ENCODE data around the gene SGIP1. TPM values are rescaled to one million over a fixed set of nuclear protein-coding genes. Genes with fewer than 3 reads are reported as not detected.

SGIP1 gene
- total and polyA plus RNA-seq, 2 of the 4 experiments (the other 2 are of a cell fraction) = 27.1 to 42.7 TPM

- no peak overlapping the region for H4K8ac ChIP-seq (ENCODE audit: low read depth in 2 of 2, low read length in 2 of 2)
- H4K91ac ChIP-seq (ENCODE audit: insufficient read depth, low read depth, low read length) = no peak overlapping the region
- no peak overlapping the region for H2BK15ac ChIP-seq (ENCODE audit: low read depth, low read length)
- no peak overlapping the region for H2BK120ac ChIP-seq (ENCODE audit: low read depth, low read length)
- no peak overlapping the region for H2BK20ac ChIP-seq (ENCODE audit: low read depth, low read length)
- ChIA-PET POLR2A (ENCODE audit: unreplicated experiment) (no interaction called here), CTCF (no interaction called here)
- no peak overlapping the region for H3K18ac ChIP-seq (ENCODE audit: low read depth, low read length)
- in situ Hi-C loops (cut with MboI; ENCODE audit: low sequenced_read_pairs) = loop anchor here (25.0 kb wide), 1 partner anchor 468 kb away; no protein-coding TSS in a partner anchor
- peaks cover 25% of the 10 kb centered on the region for H3K36me3 ChIP-seq (ENCODE audit: control insufficient read depth, insufficient read depth, low read length)
- 60% methylated on average over 1 of the region's 2 CpGs; no CpG with 5 or more reads in 1 of the 2 experiments for WGBS, 2 experiments (ENCODE audit: extremely low coverage in 2 of 2, insufficient read length in 1 of 2)
- peak overlapping the region; percentile 17 for H2AK9ac ChIP-seq (replicated peaks; ENCODE audit: low read depth, low read length, poor library complexity)
- no peaks in the 10 kb centered on the region for H3K9me3 ChIP-seq (ENCODE audit: control insufficient read depth, insufficient read depth, low read length)
- no peak overlapping the region for H3K4me3 ChIP-seq (ENCODE audit: insufficient read depth, low read depth, low read length)
- peaks cover 3% of the 10 kb centered on the region for H3K4me1 ChIP-seq (ENCODE audit: control insufficient read depth, insufficient read depth, low read length)
- H3K23ac ChIP-seq (ENCODE audit: low read depth, low read length) = no peak overlapping the region
- H2BK5ac ChIP-seq (ENCODE audit: low read depth, low read length, poor library complexity, severe bottlenecking) = no peak overlapping the region
- no peak overlapping the region for H3K56ac ChIP-seq (ENCODE audit: extremely low read depth, insufficient read depth, low read length)
- no peak overlapping the region for H3K27ac ChIP-seq (ENCODE audit: insufficient read depth, low read length)
- no TSS peak for BruUV-seq (replicated peaks)
- H3K27me3 ChIP-seq (ENCODE audit: control insufficient read depth, insufficient read depth, low read length) = no peaks in the 10 kb centered on the region
- no peak overlapping the region for H2AFZ ChIP-seq (replicated peaks; ENCODE audit: low read length, poor library complexity)
- no peak overlapping the region for H3K4ac ChIP-seq (ENCODE audit: low read depth, low read length)
- no peak overlapping the region for H3K9ac ChIP-seq (ENCODE audit: low read depth, low read length)
- H2AK5ac ChIP-seq (ENCODE audit: low read depth, low read length) = no peak overlapping the region
- H4K20me1 ChIP-seq (ENCODE audit: insufficient read depth, low read length) = peaks cover 9% of the 10 kb centered on the region
- no peak overlapping the region for H3K14ac ChIP-seq (replicated peaks; ENCODE audit: low read depth, low read length)
- H3K9me1 ChIP-seq (ENCODE audit: insufficient read depth, low read length) = peaks cover 8% of the 10 kb centered on the region; the same call in 1 of the 2 replicates
- ATAC-seq (ENCODE audit: low read depth) (no peak), DNase-seq (no peak)
- intact Hi-C loops (cut with micrococcal nuclease) = no loop called here
- no peak overlapping the region for H4K5ac ChIP-seq (ENCODE audit: low read depth, low read length)
- dilution Hi-C loops (cut with HindIII; ENCODE audit: low sequenced_read_pairs, unreplicated experiment) = no loop called here
- H3K79me1 ChIP-seq (ENCODE audit: low read depth in 1 of 2, low read length in 2 of 2) = peaks cover 0 to 5% of the 10 kb centered on the region in 2 experiments; a peak in 2 of 4 replicates
- H3K4me2 ChIP-seq (ENCODE audit: low read depth, low read length) = no peak overlapping the region
- no peak for TF ChIP-seq MAZ (IDR thresholded peaks at IDR 0.05; ENCODE audit: borderline replicate concordance, low read depth, low read length)
- no peak for TF ChIP-seq CHD1 (IDR thresholded peaks at IDR 0.05; ENCODE audit: low read depth, low read length)
These were observed 196.5 kb downstream of the SGIP1 start for GRCh38 chr1:66730462-66730861.

Measured in IMR-90 (cell line).